AG08396 (cell line): ENCODE measurements around the gene SUN1.
"Not testable (repeated sequence)": the region's sequence is repeated elsewhere in the genome, so short reads cannot be mapped to it uniquely, and the experiment has no call there.

Experiments
- DNase-seq: peaks from one replicate; pipeline ENCODE4 v3.0.0; 2012; ENCODE audit warnings: low spot score, mixed read lengths

The SUN1 gene

GRCh38 chr7:856444-857095, 24.3 kb downstream of the SUN1 start:
- DNase-seq = no peak

GRCh38 chr7:857661-858060, 25.4 kb downstream of the SUN1 start:
- peak; percentile 21 for DNase-seq

- no peak for DNase-seq
Measured at GRCh38 chr7:859359-860030, 27.2 kb downstream of the SUN1 start.

- no peak for DNase-seq
Measured at GRCh38 chr7:860149-860548, 27.9 kb downstream of the SUN1 start.

GRCh38 chr7:861222-861621, 28.9 kb downstream of the SUN1 start:
- DNase-seq = no peak

GRCh38 chr7:862157-862556, 29.9 kb downstream of the SUN1 start:
- no peak for DNase-seq

- DNase-seq = no peak
Measured at GRCh38 chr7:863106-863505, 30.8 kb downstream of the SUN1 start.

- DNase-seq = no peak
Measured at GRCh38 chr7:865921-866320, 33.6 kb downstream of the SUN1 start.

GRCh38 chr7:867001-867405, 34.7 kb downstream of the SUN1 start:
- DNase-seq = peak; percentile 92

GRCh38 chr7:867406-868188, 35.3 kb downstream of the SUN1 start:
- peak; percentile 82 for DNase-seq

- DNase-seq = no peak
Measured at GRCh38 chr7:868189-868486, 35.9 kb downstream of the SUN1 start.

GRCh38 chr7:869348-869747, 37.1 kb downstream of the SUN1 start:
- no peak for DNase-seq

- no peak for DNase-seq
Measured at GRCh38 chr7:871900-872537, 39.7 kb downstream of the SUN1 start.

GRCh38 chr7:872685-873084, 40.4 kb downstream of the SUN1 start:
- DNase-seq = not testable (repeated sequence)

GRCh38 chr7:873367-874002, 41.2 kb downstream of the SUN1 start:
- peak; percentile 85 for DNase-seq

- no peak for DNase-seq
Measured at GRCh38 chr7:874031-874749, 41.9 kb downstream of the SUN1 start.

- no peak for DNase-seq
Measured at GRCh38 chr7:875051-875450, 42.8 kb downstream of the SUN1 start.

- DNase-seq = no peak
Measured at GRCh38 chr7:875476-876076, 43.3 kb downstream of the SUN1 start.

GRCh38 chr7:876077-876971, 44.0 kb downstream of the SUN1 start, which contains the start of gene GET4:
Gene GET4, plus strand, starts transcription at chr7:876554. Its CDS starts 92 bp downstream, at chr7:876646.
- peak; percentile 97 for DNase-seq

- DNase-seq = no peak
Measured at GRCh38 chr7:876972-877311, 44.7 kb downstream of the SUN1 start.
